ENCODE data around the gene ASB8. TPM values are rescaled to one million over a fixed set of nuclear protein-coding genes. Genes with fewer than 3 reads are reported as not detected.

The ASB8 gene
- total and polyA plus RNA-seq, 11 donors = 24.9 to 97.6 (median 79.1) TPM

GRCh38 chr12:48187916-48188695 lies 30.8 kb upstream of the ASB8 start:
- Histone ChIP-seq H3K4me3 (no peak overlapping the region), H3K27ac (no peak overlapping the region), H3K4me1 (peaks cover 0 to 17% (median 8%) of the 10 kb centered on the region in 12 donors), H3K36me3 (no peaks in the 10 kb centered on the region), H3K27me3 (peaks cover 10 to 26% (median 15%) of the 10 kb centered on the region in 9 donors), H3K9me3 (no peaks in the 10 kb centered on the region)
- DNase-seq = no peak
- WGBS, 4 donors = 84 to 85% (median 84%) methylated on average over 10 of the region's 10 CpGs
- TF ChIP-seq POLR2A (IDR thresholded peaks at IDR 0.05) = no peak
- TF ChIP-seq, protein P1, sequence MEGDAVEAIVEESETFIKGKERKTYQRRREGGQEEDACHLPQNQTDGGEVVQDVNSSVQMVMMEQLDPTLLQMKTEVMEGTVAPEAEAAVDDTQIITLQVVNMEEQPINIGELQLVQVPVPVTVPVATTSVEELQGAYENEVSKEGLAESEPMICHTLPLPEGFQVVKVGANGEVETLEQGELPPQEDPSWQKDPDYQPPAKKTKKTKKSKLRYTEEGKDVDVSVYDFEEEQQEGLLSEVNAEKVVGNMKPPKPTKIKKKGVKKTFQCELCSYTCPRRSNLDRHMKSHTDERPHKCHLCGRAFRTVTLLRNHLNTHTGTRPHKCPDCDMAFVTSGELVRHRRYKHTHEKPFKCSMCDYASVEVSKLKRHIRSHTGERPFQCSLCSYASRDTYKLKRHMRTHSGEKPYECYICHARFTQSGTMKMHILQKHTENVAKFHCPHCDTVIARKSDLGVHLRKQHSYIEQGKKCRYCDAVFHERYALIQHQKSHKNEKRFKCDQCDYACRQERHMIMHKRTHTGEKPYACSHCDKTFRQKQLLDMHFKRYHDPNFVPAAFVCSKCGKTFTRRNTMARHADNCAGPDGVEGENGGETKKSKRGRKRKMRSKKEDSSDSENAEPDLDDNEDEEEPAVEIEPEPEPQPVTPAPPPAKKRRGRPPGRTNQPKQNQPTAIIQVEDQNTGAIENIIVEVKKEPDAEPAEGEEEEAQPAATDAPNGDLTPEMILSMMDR (IDR thresholded peaks at IDR 0.05) = no peak
- no peak for ATAC-seq
- intact Hi-C loops (cut with DNase I) = loop anchor here in 2 of 10 donors (10.0 kb wide), 2 partner anchors 427 to 437 kb away; no protein-coding TSS in a partner anchor

DNA sequence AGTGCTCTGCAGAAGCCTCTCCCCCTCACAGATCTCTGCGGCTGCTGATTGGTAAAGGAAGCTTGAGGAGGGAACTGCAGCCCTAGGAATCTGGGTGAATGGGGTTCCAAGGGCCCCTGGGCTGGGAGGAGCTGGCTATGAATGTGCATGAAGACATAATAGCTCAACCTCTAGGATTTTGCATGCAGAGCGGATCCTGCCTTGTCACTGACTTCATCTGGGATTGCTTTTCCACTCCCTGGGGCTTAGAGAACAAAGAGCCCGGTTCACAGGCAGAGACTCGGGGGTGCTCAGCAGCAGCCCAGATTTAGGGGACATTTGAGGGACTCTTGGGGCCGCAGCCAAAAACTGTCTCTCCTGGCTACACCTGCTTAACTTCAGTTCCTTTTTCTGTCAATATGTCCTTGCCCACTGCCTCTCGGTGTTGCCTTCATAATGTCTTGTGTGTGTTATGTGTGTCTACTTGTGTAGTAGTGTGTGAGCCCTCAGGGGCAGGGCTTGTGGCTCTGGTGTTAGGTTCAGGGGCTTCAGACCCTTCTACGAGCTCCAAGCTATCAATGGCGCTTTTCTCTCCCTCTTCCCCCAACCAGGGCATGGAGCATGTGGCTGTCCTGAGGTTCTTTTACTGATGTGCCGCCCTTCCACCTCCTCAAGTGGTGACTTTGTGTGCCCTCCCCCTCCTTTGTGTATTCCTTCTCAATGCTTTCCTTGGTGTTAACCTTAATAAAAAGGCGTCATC lies 28.0 kb upstream of the ASB8 start:
- H3K36me3 ChIP-seq = no peaks in the 10 kb centered on the region
- intact Hi-C loops (cut with DNase I) = loop anchor here in 2 of 10 donors (10.0 kb wide), 2 partner anchors 429 to 439 kb away; no protein-coding TSS in a partner anchor
- peak overlapping the region in 6 of 12 donors; percentile 66 to 89 (median 73) for H3K4me3 ChIP-seq
- WGBS, 4 donors = 68 to 79% (median 73%) methylated on average over 10 of the region's 10 CpGs
- H3K27me3 ChIP-seq = peaks cover 17 to 40% (median 27%) of the 10 kb centered on the region in 9 donors
- no peak for ATAC-seq
- DNase-seq = no peak
- no peak for TF ChIP-seq POLR2A (IDR thresholded peaks at IDR 0.05)
- TF ChIP-seq, protein P1 (IDR thresholded peaks at IDR 0.05) = no peak
- H3K27ac ChIP-seq = no peak overlapping the region
- no peaks in the 10 kb centered on the region for H3K9me3 ChIP-seq
- H3K4me1 ChIP-seq = peaks cover 0 to 28% (median 16%) of the 10 kb centered on the region in 12 donors

DNA sequence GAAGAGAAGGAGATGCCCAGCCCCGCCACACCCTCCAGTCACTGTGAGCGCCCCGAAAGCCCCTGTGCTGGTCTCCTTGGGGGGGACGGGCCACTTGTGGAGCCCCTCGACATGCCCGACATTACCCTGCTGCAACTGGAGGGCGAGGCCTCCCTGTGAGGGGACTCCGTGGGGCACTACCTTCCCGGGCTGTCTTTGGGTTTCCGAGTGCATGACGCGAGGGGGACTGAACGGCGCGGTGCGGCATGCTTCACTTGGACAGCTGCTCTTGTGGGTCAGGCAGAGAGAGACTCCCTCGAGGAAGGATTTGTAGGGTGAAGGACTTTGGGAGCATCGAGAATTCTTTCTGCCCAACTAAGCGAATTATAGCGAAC lies 27.2 kb upstream of the ASB8 start:
- no peak for ATAC-seq
- H3K4me3 ChIP-seq = peak overlapping the region; percentile 49 to 89 (median 70)
- peaks cover 17 to 46% (median 28%) of the 10 kb centered on the region in 9 donors for H3K27me3 ChIP-seq
- no peaks in the 10 kb centered on the region for H3K9me3 ChIP-seq
- peaks cover 0 to 28% (median 16%) of the 10 kb centered on the region in 12 donors for H3K4me1 ChIP-seq
- intact Hi-C loops (cut with DNase I) = loop anchor here in 4 of 10 donors (5.0 to 10.0 kb wide), 4 partner anchors 222 to 440 kb away; partner anchors contain the start of gene TMEM106C (in 1 of the 4)
- H3K36me3 ChIP-seq = no peaks in the 10 kb centered on the region
- H3K27ac ChIP-seq = peak overlapping the region in 4 of 12 donors; percentile 20 to 72 (median 51)
- WGBS, 4 donors = 7 to 21% (median 12%) methylated on average over 10 to 20 of the region's 20 CpGs
- DNase-seq = no peak
- no peak for TF ChIP-seq POLR2A (IDR thresholded peaks at IDR 0.05)
- TF ChIP-seq, protein P1 (IDR thresholded peaks at IDR 0.05) = no peak

All from heart left ventricle (tissue), 16 donors.